Ovary (tissue), 10 donors: ENCODE results near the gene SAMD9L. TPM values are rescaled to one million over a fixed set of nuclear protein-coding genes. Genes with fewer than 3 reads are reported as not detected.

Source experiments
- DNase-seq, 5 donors: peaks; one replicate each; pipeline ENCODE4 v3.0.0-alpha.2; 2019 to 2020
- H3K27ac ChIP-seq, 2 donors: fragments of 200-600 bp; one replicate each; pipeline versions ENCODE4 v1.5.1 to v1.8.0; 2019 to 2022
- H3K27me3 ChIP-seq: fragments of 200-600 bp; one replicate; pipeline ENCODE4 v1.8.0; 2022
- H3K36me3 ChIP-seq: fragments of 200-600 bp; sonication (generic); one replicate; pipeline ENCODE4 v1.5.1; 2019
- H3K4me1 ChIP-seq: one replicate; pipeline ENCODE4 v1.8.1; 2013; ENCODE audit warnings: mild to moderate bottlenecking, moderate library complexity; ENCODE audit not compliant: insufficient read depth
- H3K4me3 ChIP-seq: fragments of 200-600 bp; sonication (generic); one replicate; pipeline ENCODE4 v1.5.1; 2017
- H3K9me3 ChIP-seq, 2 donors: fragments of 200-600 bp in 1 of 2; sonication (generic) in 1 of 2; one replicate each; pipeline versions ENCODE4 v1.5.1 to v1.8.1; 2013 to 2019; ENCODE audit warnings: mild to moderate bottlenecking in 1 of 2, moderate library complexity in 1 of 2
- CTCF ChIP-seq, 3 donors: fragments of 450-650 bp in 2 of 3; fragments of 200-600 bp in 1 of 3; IDR thresholded peaks; one replicate each; pipeline versions ENCODE4 v1.5.1 to v1.8.0; 2016 to 2022; ENCODE audit warnings: antibody characterized with exemption in 3 of 3, mild to moderate bottlenecking in 1 of 3
- EP300 ChIP-seq: sonication (generic); formaldehyde crosslinking; IDR thresholded peaks from one replicate; pipeline ENCODE4 v1.6.1; 2017; ENCODE audit warnings: antibody characterized with exemption
- POLR2A ChIP-seq: fragments of 450-650 bp; IDR thresholded peaks from one replicate; pipeline ENCODE4 v1.6.1; 2017; ENCODE audit warnings: antibody characterized with exemption, mild to moderate bottlenecking, moderate library complexity
- WGBS, 3 donors: extraction: QIAGEN DNeasy Blood & Tissue Kit in 1 of 3; methylation state at CpG; one replicate each; pipeline versions ENCODE4 v1.1.5 to v1.1.7; 2013 to 2017; 5-methylcytosine and 5-hydroxymethylcytosine counted together
- intact Hi-C, 4 donors: fragments of 100-400 bp; cut with DNase I; formaldehyde crosslinking; loops; one replicate each; pipeline versions ENCODE4 v1.11.0 to v1.15.1; 2022 to 2023
- long read RNA-seq, 3 donors: library from polyadenylated mRNA in 2 of 3; unstranded in 2 of 3; transcript quantifications; one replicate each; pipeline ENCODE4 v2.0.0 and lab custom pipeline, GENCODE V29; 2021 to 2026
- polyA plus RNA-seq, 2 donors: library from polyadenylated mRNA; stranded (reverse); fragments of 200-250 nt in 1 of 2; fragments of 350-450 nt in 1 of 2; fragmentation: Illumina TruSeq in 1 of 2; extraction: RNeasy Lipid Tissue Mini Kit (QIAGEN cat#74804) in 1 of 2; gene quantifications; one replicate each; pipeline ENCODE4 v1.2.3, GENCODE V29; 2013 to 2014
- total RNA-seq, 7 donors: library from RNA; depleted of rRNA in 2 of 7; stranded (reverse); fragments of >200 nt in 2 of 7; fragmentation: NEBNext Ultra II Directional in 3 of 7; extraction: Animal tissue kit (Norgen Biotek cat#: 25700) in 3 of 7; gene quantifications; one replicate each; pipeline versions ENCODE4 v1.1.0 to v1.2.4, GENCODE V29; 2016 to 2023
- donor health status: DM: no; HTN: no; CAD: no; lungs with moderate emphysema.
- donor health status: DM: no; HTN: no; CAD: no.
- donor health status: Bipolar disorder and iron deficiency.
- donor health status: DM: yes; HTN: yes; CAD: no.
- donor health status: DM: no; HTN: no; CAD: no.
- donor health status: DM: yes; HTN: yes; CAD: no.

SAMD9L gene
- 10 to 100 TPM in 2 of 7 donors, 1 to 10 TPM in 5; 6.7 to 12.5 (median 8.7) TPM for total RNA-seq
- polyA plus RNA-seq: 10 to 100 TPM in 1 of 2 donors, 1 to 10 TPM in 1; 4.2 to 18.5 TPM
- long read RNA-seq, donor 1, full-length matches to known transcripts: 7 of 14 reads
- long read RNA-seq, donor 1, partial matches to known transcripts: 1 of 14 reads
- long read RNA-seq, donor 1, other reads (novel, unspliced or antisense): 6 of 14 reads
- long read RNA-seq, donor 2, full-length matches to known transcripts: 2 of 2 reads
- long read RNA-seq, donor 2, partial matches to known transcripts: 0 of 2 reads
- long read RNA-seq, donor 2, other reads (novel, unspliced or antisense): 0 of 2 reads
- long read RNA-seq, donor 3, partial matches to known transcripts: 1 of 5 reads
- long read RNA-seq, donor 3, other reads (novel, unspliced or antisense): 4 of 5 reads

- H3K4me3 ChIP-seq: peak within 1 kb of the TSS; percentile 34
- no peaks in the 10 kb centered on the region for H3K27me3 ChIP-seq
- intact Hi-C loops: no loop called here
- H3K9me3 ChIP-seq: no peaks in the 10 kb centered on the region
- H3K4me1 ChIP-seq: peaks cover 5% of the 10 kb centered on the region
- no peak for DNase-seq
- TF ChIP-seq EP300 (no peak), POLR2A (no peak), CTCF (IDR thresholded peaks at IDR 0.05) (no peak)
- no peaks in the 10 kb centered on the region for H3K36me3 ChIP-seq
- WGBS, 3 donors: 2 to 4% (median 3%) methylated on average over 2 of the region's 2 CpGs
- H3K27ac ChIP-seq: peak within 1 kb of the TSS in 1 of 2 donors; percentile 17
Measured at GRCh38 chr7:93148144-93148543, at the start of gene SAMD9L. SAMD9L (minus strand) TSS chr7:93148385; CDS start chr7:93135971, 12,414 bp downstream.

- H3K4me3 ChIP-seq: no peak overlapping the region
- no peak for DNase-seq
- H3K36me3 ChIP-seq: no peaks in the 10 kb centered on the region
- H3K27ac ChIP-seq: no peak overlapping the region
- H3K9me3 ChIP-seq: no peaks in the 10 kb centered on the region
- H3K4me1 ChIP-seq: no peaks in the 10 kb centered on the region
- TF ChIP-seq EP300: no peak
- no peak for TF ChIP-seq CTCF (IDR thresholded peaks at IDR 0.05)
- no peak for TF ChIP-seq POLR2A
- WGBS, 3 donors: 61 to 84% (median 83%) methylated on average over 2 of the region's 2 CpGs
- intact Hi-C loops: no loop called here
- H3K27me3 ChIP-seq: no peaks in the 10 kb centered on the region
Measured at GRCh38 chr7:93196336-93196735, 48.2 kb upstream of the SAMD9L start.

GRCh38 chr7:93194386-93194785 is 46.2 kb upstream of the SAMD9L start:
- no peaks in the 10 kb centered on the region for H3K9me3 ChIP-seq
- H3K36me3 ChIP-seq: no peaks in the 10 kb centered on the region
- H3K4me3 ChIP-seq: no peak overlapping the region
- no peak for DNase-seq
- no peaks in the 10 kb centered on the region for H3K27me3 ChIP-seq
- H3K27ac ChIP-seq: no peak overlapping the region
- WGBS, 3 donors: 49 to 60% (median 59%) methylated on average over 3 of the region's 3 CpGs
- TF ChIP-seq POLR2A (no peak), EP300 (no peak), CTCF (IDR thresholded peaks at IDR 0.05) (no peak)
- no peaks in the 10 kb centered on the region for H3K4me1 ChIP-seq
- intact Hi-C loops: no loop called here

- WGBS, 3 donors: 64 to 76% (median 65%) methylated on average over 6 of the region's 6 CpGs
- TF ChIP-seq POLR2A (no peak), CTCF (IDR thresholded peaks at IDR 0.05) (no peak), EP300 (no peak)
Measured at GRCh38 chr7:93188870-93189634, 40.9 kb upstream of the SAMD9L start.

More at GRCh38 chr7:93188870-93189634, 40.9 kb upstream of the SAMD9L start:
- no peaks in the 10 kb centered on the region for H3K4me1 ChIP-seq
- no peak for DNase-seq
- no peaks in the 10 kb centered on the region for H3K27me3 ChIP-seq
- intact Hi-C loops: no loop called here
- H3K27ac ChIP-seq: no peak overlapping the region
- no peak overlapping the region for H3K4me3 ChIP-seq
- no peaks in the 10 kb centered on the region for H3K36me3 ChIP-seq
- H3K9me3 ChIP-seq: no peaks in the 10 kb centered on the region
